HG02588 (cell line): ENCODE data around the gene CRYL1.

Experiments used
- ATAC-seq: cut with Tn5 transposase; IDR thresholded peaks from one replicate; pipeline ENCODE4 v1.9.1; 2021; ENCODE audit warnings: mild to moderate bottlenecking, moderate library complexity; ENCODE audit not compliant: unreplicated experiment

Gene CRYL1

GRCh38 chr13:20528452-20528851 lies 2.8 kb upstream of the CRYL1 start:
- no peak for ATAC-seq

- no peak for ATAC-seq
Observed at GRCh38 chr13:20526664-20527063, 1.0 kb upstream of the CRYL1 start.

DNA sequence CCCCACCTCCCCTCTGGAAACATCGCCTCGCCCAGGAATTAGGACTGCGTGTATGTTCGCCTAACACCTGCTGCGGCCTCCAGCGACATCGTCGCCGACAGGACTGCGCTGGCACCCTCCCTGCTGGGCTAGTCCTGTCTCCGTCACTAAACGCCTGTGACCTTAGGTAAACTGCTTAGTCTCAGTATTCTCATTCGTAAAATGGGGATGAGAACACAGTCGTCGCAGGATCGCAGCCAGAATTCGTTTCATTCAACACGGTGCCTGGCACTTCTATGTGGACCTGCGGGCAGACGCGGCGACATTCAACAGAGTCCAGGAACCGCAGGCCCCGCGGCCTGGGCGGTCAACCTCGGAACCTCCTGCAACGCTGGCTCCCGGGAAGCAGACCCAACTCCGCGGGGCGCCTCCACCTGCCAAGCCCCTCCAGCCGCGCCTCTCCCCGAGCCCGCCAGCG lies 485 bp downstream of the CRYL1 start:
- ATAC-seq, result peak; percentile 7

DNA sequence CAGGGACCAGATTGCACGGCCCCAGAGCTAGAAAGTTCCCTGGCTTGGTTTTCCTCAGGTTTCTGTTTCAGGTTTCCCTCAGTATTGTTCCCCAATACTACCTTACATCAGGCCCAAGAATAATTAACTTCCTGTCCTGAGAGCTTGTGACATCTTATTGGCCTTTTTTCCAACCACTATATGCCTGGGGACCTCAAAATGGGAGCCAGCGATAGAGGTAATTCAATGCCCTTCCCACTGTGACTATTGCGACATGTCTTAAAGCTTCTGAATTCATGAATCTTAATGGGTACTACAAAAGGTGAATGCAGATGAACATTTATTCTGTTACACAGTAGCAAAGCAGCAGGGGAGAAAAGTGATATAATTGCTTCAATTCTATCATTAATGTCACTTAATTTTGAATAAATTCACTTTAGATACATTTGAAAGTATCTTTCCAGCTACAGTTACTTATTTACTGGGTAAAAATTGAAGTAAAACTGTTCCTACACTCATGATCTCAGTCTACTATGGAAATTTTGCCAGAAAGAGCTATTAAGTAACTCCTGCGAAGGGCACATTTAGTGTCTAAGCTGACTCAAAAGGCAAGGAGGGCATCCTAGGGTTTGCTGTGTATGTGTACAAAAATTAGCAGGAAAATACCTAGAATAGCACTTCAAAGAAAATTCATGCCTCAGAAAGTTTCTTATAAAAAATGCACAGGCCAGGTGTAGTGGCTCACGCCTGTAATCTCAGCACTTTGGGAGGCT lies 4.1 kb downstream of the CRYL1 start:
- ATAC-seq, result no peak

- no peak for ATAC-seq
Observed at GRCh38 chr13:20519875-20520274, 5.8 kb downstream of the CRYL1 start.

DNA sequence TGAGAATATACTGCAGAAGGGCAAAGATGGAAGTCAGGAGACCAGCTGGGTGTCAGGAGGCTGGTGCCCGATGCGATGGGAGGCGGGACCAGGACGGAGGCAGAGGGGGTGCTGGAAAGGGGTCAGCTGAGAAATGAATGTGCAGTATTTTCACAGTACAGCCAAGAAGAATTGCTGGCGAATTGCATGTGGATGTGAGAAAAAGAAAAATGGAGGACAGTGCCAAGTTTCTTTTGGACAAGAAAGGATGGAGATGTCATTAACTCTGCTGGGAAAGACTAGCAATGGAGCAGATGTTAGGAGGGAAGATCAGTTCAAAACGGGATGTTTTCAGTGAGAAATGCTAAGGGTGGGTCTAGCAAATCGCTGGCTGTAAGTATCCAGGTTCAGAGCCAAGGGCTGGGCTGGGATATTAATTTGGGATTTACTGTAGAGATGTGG lies 7.0 kb downstream of the CRYL1 start:
- no peak for ATAC-seq

GRCh38 chr13:20514866-20515265 lies 10.8 kb downstream of the CRYL1 start:
- no peak for ATAC-seq

- ATAC-seq, result no peak
Observed at GRCh38 chr13:20513466-20513995, 12.1 kb downstream of the CRYL1 start.

DNA sequence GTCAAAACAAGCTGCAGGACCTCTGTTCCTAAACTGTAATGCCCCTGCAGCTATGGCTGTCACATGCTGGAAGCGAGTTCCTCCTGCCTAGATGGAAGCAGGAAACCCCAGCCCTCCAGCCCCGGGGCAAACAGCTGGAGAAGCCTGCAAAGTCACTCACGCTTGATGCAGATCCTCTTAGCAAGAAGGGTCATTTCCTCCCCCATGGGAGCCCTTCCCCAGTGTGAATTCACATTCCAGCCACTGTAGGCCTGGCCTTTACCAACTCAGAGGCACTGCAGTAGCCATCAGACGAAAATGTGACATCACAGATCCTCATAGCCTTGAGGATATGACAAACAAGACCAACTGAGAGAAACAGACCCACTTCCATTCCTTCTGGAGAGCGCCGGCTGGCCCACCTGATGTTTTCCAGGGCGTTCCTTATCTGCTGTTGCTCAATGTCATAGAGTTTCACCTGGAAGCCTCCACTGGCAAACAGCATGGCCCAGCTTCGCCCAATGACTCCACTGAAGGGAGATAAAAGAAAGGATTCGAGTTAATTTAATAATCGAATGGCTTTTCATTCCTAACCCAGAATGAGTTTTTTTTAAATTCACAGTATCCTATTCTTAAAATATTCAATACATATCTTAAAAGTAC lies 13.5 kb downstream of the CRYL1 start:
- no peak for ATAC-seq

DNA sequence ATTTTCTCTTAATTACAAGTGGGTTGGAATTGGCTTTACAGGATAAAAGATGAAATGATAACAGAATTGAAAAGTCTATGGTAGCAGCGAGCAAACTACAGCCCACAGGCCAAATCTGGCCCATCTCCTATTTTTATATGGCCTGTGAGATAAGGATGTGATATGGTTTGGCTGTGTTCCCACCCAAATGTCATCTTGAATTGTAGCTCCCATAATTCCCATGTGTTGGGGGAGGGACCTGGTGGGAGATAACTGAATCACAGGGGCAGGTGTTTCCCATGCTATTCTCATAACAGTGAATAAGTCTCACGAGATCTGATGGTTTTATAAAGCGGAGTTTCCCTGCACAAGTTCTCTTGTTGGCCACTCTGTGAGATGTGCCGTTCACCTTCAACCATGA lies 19.0 kb downstream of the CRYL1 start:
- no peak for ATAC-seq

DNA sequence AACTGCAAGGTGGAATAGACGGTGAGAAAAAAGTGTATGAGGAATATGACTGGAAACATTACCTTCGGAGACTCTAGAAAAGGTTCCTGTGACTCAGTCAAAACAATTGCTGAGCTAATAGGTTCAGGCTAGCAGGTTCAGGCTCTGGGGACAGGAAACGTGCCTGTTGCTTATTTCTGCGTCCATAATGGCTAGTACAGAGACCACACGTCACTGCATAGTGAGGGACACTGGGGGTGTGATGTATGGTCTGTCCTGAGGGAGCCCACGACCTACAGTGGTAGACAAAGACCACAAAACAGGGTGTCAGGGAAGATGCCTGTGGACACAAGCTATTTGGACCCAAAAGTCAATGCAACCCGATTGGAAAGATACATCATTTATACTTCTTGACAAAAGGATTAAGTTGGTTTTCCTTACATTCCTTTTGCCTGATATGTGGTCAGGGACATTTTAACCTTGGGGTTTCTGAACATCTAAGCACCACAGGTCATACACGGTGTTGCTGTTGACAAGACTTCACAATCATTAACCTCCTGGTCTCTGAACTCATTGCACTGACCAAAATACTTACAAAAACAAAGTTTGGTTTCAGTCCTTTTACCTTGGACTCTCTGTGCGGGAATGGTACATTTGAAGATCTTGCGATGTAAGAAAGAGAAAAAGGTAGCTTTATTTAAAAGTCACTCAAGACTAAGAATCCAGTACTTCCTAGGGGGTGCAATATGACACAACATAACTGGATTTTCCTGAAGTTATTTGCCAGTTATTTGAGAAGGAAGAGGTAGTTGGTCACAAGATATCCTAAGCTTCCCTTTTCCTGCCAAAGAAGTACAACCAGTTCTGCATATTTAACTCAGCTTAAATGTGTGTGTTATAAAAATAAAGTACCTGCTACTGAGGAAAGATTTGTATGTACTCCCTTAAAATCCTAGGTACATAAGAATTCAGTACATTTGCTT lies 20.0 kb downstream of the CRYL1 start:
- ATAC-seq, result no peak

DNA sequence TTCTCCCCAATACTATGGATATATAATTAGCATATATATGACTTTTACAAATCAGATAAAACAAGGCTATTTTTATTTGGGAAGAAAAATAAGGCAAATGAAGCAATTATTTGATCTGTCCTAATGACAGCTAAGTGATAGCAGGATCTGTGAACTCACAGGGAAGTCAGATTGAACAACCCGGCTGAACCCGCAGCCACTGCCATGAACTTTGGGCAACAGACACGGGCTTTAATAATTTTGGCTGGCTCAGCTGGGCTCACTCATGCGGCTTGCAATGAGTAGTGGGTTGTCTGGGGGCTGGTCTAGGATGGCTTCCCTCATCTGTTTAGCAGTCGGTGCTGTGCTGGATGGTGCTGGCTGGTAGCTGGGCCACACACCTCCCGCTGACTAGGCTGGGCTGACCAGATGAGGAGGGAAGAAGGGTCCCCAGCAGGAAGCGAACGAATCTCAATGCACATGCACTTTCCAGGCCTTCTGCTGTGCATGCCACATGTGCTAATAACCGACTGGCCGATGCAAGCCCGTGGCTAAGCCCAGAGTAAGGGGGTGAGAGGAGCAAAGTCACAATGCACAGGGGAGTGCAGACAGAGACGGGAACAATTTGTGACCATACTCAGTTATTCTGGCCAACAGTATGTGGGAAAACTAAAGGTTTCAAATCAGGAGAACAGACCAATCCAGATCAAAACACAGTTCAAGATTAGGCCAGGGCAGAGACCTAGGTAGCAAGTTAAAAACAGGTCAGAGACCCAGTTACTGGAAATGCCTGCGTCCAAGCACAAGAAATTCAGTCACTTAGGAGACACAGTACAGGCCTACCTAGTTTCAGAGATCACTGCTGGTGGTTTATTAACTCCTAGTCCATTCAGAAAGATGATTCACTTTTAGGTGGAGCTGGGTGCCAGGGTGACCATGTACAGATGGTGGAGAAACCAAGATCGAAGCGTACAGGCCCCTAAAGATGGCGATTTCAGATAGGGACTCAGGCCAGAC lies 22.3 kb downstream of the CRYL1 start:
- no peak for ATAC-seq

GRCh38 chr13:20501592-20501991 lies 24.1 kb downstream of the CRYL1 start:
- no peak for ATAC-seq

- ATAC-seq, result no peak
Observed at GRCh38 chr13:20501120-20501519, 24.5 kb downstream of the CRYL1 start.

DNA sequence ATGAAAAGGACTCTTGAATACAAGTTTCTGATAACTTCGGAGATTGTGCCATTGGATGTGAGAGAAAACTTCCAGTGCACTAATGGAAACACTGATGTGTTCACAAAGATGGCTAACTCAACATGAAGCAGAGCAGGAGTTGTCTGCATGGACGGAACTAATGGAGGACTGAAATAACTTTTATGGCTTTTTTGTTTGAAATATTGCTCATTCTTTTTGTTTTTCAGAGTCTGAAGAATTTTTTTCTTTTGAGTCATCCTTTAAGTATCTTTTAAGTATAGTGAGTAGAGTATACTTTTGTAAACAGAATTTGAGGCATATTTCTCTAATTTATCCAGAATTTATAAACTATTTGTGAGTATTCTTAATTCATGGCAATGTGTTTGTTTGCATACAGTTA lies 25.7 kb downstream of the CRYL1 start:
- no peak for ATAC-seq

DNA sequence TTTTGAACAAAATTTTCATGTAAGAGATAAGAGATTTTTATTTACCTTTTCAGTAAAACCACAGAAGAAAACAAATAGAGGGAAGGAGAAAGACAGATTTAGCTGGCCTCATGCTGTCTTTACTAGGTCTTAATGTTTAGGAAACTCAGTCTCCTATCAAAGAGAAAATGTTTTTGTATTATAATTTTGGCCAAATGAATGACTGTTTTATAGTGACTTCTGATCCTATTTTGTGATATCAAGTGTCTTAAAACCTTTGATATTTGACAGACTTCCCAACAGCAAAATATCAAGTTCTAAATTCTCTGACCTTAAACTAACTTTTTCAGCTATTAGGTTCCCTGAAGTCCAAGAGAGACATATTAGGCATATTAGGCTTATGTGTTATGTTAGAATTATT lies 27.0 kb downstream of the CRYL1 start:
- no peak for ATAC-seq

GRCh38 chr13:20498129-20498528 lies 27.5 kb downstream of the CRYL1 start:
- no peak for ATAC-seq

DNA sequence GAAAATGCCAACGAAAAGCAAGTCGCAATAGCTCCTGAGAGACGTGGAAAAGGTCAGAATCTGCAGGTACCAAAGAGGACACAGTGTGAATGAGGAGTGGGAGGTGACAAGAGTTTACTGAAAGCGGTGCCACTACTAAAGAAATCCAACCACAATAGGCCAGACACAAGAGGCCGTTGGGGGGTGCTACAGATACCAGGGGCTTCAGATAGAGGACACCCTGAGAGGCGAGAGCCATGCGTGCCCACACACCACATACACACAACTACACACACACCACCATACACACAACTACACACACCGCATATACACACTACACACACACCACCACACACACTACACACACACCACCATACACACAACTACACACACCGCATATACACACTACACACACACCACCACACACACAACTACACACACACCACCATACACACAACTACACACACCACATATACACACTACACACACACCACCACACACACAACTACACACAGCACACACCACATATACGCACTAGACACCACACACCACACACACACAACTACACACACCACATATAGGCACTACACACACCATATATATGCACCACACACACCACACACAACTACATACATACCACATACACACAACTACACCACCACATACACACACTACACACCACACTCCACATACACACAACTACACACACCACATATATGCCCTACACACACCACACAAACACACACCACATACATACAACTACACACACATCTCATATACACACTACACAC lies 28.5 kb downstream of the CRYL1 start:
- ATAC-seq, result no peak
